Liver (tissue), 3 donors: Measurements from ENCODE around the gene LMOD1.

Source experiments
- ATF3 ChIP-seq: IDR thresholded peaks from 2 replicates; pipeline ENCODE4 v1.6.1; 2016; ENCODE audit warnings: antibody characterized with exemption
- EGR1 ChIP-seq, 2 donors: IDR thresholded peaks; 2 replicates each; pipeline ENCODE4 v1.6.1; 2016 to 2018; ENCODE audit warnings: antibody characterized with exemption in 2 of 2, low read depth in 2 of 2
- GABPA ChIP-seq, 2 donors: IDR thresholded peaks in 1 of 2; conservative IDR thresholded peaks in 1 of 2; 2 replicates each; pipeline ENCODE4 v1.6.1; 2016; ENCODE audit warnings: antibody characterized with exemption in 2 of 2, mild to moderate bottlenecking in 1 of 2, moderate library complexity in 1 of 2
- JUND ChIP-seq, 2 donors: IDR thresholded peaks; 2 replicates each; pipeline ENCODE4 v1.6.1; 2016; ENCODE audit warnings: antibody characterized with exemption in 2 of 2
- NR2F2 ChIP-seq: IDR thresholded peaks from 2 replicates; pipeline ENCODE4 v1.6.1; 2016; ENCODE audit warnings: antibody characterized with exemption
- TAF1 ChIP-seq: conservative IDR thresholded peaks from 2 replicates; pipeline ENCODE4 v1.6.1; 2016; ENCODE audit warnings: antibody characterized with exemption, mild to moderate bottlenecking
- YY1 ChIP-seq: IDR thresholded peaks from 2 replicates; pipeline ENCODE4 v1.6.1; 2016; ENCODE audit warnings: antibody characterized with exemption, mild to moderate bottlenecking
- TF ChIP-seq, protein P1 (sequence below): fragments of 150-350 bp; IDR thresholded peaks from 2 replicates; pipeline ENCODE4 v1.5.1; 2017; ENCODE audit warnings: improper control_type of control experiment, low read depth, low read length; ENCODE audit not compliant: missing input control
- TF ChIP-seq, protein P2 (sequence below): IDR thresholded peaks from 2 replicates; pipeline ENCODE4 v1.6.1; 2016; ENCODE audit warnings: antibody characterized with exemption, mild to moderate bottlenecking
- TF ChIP-seq, protein P3 (sequence below): IDR thresholded peaks from 2 replicates; pipeline ENCODE4 v1.6.1; 2016; ENCODE audit warnings: antibody characterized with exemption
- donor health status: healthy.
- donor health status: healthy.

DNA sequence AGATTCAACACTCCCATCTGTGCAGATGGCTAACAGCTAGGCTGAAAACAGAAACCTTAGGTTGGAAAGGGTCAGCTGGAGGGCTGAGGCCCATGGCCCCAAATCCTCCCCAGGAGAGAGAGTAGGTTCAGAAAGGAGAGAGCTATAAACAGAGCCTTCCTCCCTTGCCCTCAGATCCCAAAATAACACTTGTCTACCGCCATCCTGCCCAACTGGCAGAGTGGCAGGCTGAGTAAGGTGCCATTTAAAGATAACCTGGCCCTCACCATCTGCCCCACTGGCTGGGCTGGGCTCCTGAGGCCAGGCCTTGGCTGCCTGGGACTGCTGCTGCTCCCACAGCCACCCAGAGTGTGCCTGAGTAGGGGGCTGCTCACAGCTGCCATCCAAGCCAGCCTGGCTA, 61.9 kb downstream of the LMOD1 start:
- TF ChIP-seq, protein P1, sequence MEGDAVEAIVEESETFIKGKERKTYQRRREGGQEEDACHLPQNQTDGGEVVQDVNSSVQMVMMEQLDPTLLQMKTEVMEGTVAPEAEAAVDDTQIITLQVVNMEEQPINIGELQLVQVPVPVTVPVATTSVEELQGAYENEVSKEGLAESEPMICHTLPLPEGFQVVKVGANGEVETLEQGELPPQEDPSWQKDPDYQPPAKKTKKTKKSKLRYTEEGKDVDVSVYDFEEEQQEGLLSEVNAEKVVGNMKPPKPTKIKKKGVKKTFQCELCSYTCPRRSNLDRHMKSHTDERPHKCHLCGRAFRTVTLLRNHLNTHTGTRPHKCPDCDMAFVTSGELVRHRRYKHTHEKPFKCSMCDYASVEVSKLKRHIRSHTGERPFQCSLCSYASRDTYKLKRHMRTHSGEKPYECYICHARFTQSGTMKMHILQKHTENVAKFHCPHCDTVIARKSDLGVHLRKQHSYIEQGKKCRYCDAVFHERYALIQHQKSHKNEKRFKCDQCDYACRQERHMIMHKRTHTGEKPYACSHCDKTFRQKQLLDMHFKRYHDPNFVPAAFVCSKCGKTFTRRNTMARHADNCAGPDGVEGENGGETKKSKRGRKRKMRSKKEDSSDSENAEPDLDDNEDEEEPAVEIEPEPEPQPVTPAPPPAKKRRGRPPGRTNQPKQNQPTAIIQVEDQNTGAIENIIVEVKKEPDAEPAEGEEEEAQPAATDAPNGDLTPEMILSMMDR, result no peak
- no peak for TF ChIP-seq NR2F2
- TF ChIP-seq TAF1, result no peak
- no peak for TF ChIP-seq GABPA (IDR thresholded peaks at IDR 0.05 in 1 of 2, conservative IDR thresholded peaks at IDR 0.05 in 1 of 2)
- no peak for TF ChIP-seq EGR1 (IDR thresholded peaks at IDR 0.05; ENCODE audit: low read depth in 2 of 2)
- TF ChIP-seq YY1, result no peak
- no peak for TF ChIP-seq JUND (IDR thresholded peaks at IDR 0.05)
- TF ChIP-seq, protein P2, sequence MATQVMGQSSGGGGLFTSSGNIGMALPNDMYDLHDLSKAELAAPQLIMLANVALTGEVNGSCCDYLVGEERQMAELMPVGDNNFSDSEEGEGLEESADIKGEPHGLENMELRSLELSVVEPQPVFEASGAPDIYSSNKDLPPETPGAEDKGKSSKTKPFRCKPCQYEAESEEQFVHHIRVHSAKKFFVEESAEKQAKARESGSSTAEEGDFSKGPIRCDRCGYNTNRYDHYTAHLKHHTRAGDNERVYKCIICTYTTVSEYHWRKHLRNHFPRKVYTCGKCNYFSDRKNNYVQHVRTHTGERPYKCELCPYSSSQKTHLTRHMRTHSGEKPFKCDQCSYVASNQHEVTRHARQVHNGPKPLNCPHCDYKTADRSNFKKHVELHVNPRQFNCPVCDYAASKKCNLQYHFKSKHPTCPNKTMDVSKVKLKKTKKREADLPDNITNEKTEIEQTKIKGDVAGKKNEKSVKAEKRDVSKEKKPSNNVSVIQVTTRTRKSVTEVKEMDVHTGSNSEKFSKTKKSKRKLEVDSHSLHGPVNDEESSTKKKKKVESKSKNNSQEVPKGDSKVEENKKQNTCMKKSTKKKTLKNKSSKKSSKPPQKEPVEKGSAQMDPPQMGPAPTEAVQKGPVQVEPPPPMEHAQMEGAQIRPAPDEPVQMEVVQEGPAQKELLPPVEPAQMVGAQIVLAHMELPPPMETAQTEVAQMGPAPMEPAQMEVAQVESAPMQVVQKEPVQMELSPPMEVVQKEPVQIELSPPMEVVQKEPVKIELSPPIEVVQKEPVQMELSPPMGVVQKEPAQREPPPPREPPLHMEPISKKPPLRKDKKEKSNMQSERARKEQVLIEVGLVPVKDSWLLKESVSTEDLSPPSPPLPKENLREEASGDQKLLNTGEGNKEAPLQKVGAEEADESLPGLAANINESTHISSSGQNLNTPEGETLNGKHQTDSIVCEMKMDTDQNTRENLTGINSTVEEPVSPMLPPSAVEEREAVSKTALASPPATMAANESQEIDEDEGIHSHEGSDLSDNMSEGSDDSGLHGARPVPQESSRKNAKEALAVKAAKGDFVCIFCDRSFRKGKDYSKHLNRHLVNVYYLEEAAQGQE, result no peak
- TF ChIP-seq ATF3, result no peak
- TF ChIP-seq, protein P3, sequence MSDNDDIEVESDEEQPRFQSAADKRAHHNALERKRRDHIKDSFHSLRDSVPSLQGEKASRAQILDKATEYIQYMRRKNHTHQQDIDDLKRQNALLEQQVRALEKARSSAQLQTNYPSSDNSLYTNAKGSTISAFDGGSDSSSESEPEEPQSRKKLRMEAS, result no peak
